ENCODE measurements around the gene ATG101. TPM values are rescaled to one million over a fixed set of nuclear protein-coding genes. Genes with fewer than 3 reads are reported as not detected.

The ATG101 gene
- total and polyA plus RNA-seq, 2 donors (not counting 1 experiment from before 2014, with no cell fraction given), result 19.4 to 50.3 TPM

- intact Hi-C loops (cut with micrococcal nuclease), result no loop called here
- no peaks in the 10 kb centered on the region for H3K79me2 ChIP-seq (ENCODE audit: control insufficient read depth, insufficient read depth, low read length)
- POLR2A ChIA-PET, result no interaction called here
- Mint-ChIP-seq H3K27me3 (peaks cover 21% of the 10 kb centered on the region), H3K4me3 (no peak overlapping the region), H3K9me3 (ENCODE audit: insufficient read depth) (no peaks in the 10 kb centered on the region), H3K4me1 (peaks cover 6% of the 10 kb centered on the region), H3K27ac (no peak overlapping the region)
- H3K4me3 ChIP-seq (ENCODE audit: control extremely low read depth in 1 of 5, extremely low read depth in 1 of 5, insufficient read depth in 1 of 5, low read depth in 2 of 5, low read length in 4 of 5), result no peak overlapping the region
- no peak overlapping the region for H3K9ac ChIP-seq (ENCODE audit: low read length)
- no peaks in the 10 kb centered on the region for H3K36me3 ChIP-seq (replicated peaks in 1 of 2; ENCODE audit: control extremely low read depth in 1 of 2, control insufficient read depth in 1 of 2, extremely low read depth in 1 of 2, insufficient read depth in 2 of 2, low read length in 1 of 2)
- H3K27ac ChIP-seq (ENCODE audit: low read length in 2 of 2), result no peak overlapping the region
- H3K27me3 ChIP-seq (replicated peaks in 1 of 4; ENCODE audit: control extremely low read depth in 1 of 4, control insufficient read depth in 3 of 4, insufficient read depth in 4 of 4, low read length in 3 of 4), result peaks cover 0 to 31% (median 9%) of the 10 kb centered on the region in 4 experiments
- WGBS (ENCODE audit: insufficient coverage), result 100% methylated on average over 1 of the region's 2 CpGs
- DNase-seq (no peak), ATAC-seq (ENCODE audit: low read depth) (no peak)
- no peaks in the 10 kb centered on the region for H4K20me1 ChIP-seq (ENCODE audit: control insufficient read depth, insufficient read depth, low read length, poor library complexity, severe bottlenecking)
- peaks cover 3 to 6% of the 10 kb centered on the region in 2 donors for H3K4me1 ChIP-seq (ENCODE audit: control insufficient read depth in 2 of 2, insufficient read depth in 2 of 2, low read length in 2 of 2)
- TF ChIP-seq CTCF (IDR thresholded peaks at IDR 0.05) (no peak), EZH2 (IDR thresholded peaks at IDR 0.05; ENCODE audit: borderline replicate concordance, insufficient read depth, low read depth, low read length, poor library complexity, severe bottlenecking) (no peak)
- no peak overlapping the region for H2AFZ ChIP-seq (ENCODE audit: insufficient read depth, low read depth, low read length, poor library complexity, severe bottlenecking)
- no peak overlapping the region for H3K4me2 ChIP-seq (replicated peaks; ENCODE audit: low read depth, low read length, poor library complexity, severe bottlenecking)
- CTCF ChIA-PET, result interaction anchor here (1.5 to 11.3 kb wide), 2 partner anchors 101 to 134 kb away, joined by 6 to 407 read pairs; no protein-coding TSS in a partner anchor
- H3K9me3 ChIP-seq (ENCODE audit: control extremely low read depth in 1 of 3, control insufficient read depth in 2 of 3, insufficient read depth in 1 of 3, low read length in 2 of 3), result peaks cover 0 to 5% (median 0%) of the 10 kb centered on the region in 3 donors
Measured at GRCh38 chr12:52126050-52126604, 56.3 kb downstream of the ATG101 start.

Other genes with a start within 250 kb of the ATG101 start
- 0.79 and 1.0 TPM in 2 replicates for gene FIGNL2, start 221.3 kb upstream of the ATG101 start, total RNA-seq
- gene FIGNL2, start 221.3 kb upstream of the ATG101 start, polyA plus RNA-seq, result 0.16 and 0.26 TPM in 2 replicates
- not detected in 2 replicates for gene ANKRD33, start 181.9 kb upstream of the ATG101 start, total RNA-seq
- gene ANKRD33, start 181.9 kb upstream of the ATG101 start, polyA plus RNA-seq, result not detected in 2 replicates
- not detected in 2 replicates for gene ACVRL1, start 162.5 kb upstream of the ATG101 start, total RNA-seq
- not detected in 2 replicates for gene ACVRL1, start 162.5 kb upstream of the ATG101 start, polyA plus RNA-seq
- 8.7 and 10.6 TPM in 2 replicates for gene ACVR1B, start 118.3 kb upstream of the ATG101 start, total RNA-seq
- gene ACVR1B, start 118.3 kb upstream of the ATG101 start, polyA plus RNA-seq, result 3.2 and 3.4 TPM in 2 replicates
- gene TAMALIN, start 63.0 kb upstream of the ATG101 start, total RNA-seq, result 136 and 139 TPM in 2 replicates
- 151 and 448 TPM in 2 replicates for gene TAMALIN, start 63.0 kb upstream of the ATG101 start, polyA plus RNA-seq
- 43.2 and 52.8 TPM in 2 replicates for gene NR4A1, start 18.5 kb upstream of the ATG101 start, total RNA-seq
- gene NR4A1, start 18.5 kb upstream of the ATG101 start, polyA plus RNA-seq, result 470 and 1,095 TPM in 2 replicates
- not detected in 2 replicates for gene SMIM41, start 9.7 kb downstream of the ATG101 start, total RNA-seq
- gene SMIM41, start 9.7 kb downstream of the ATG101 start, polyA plus RNA-seq, result 0.12 TPM in 1 of 2 replicates, not detected in the other
- gene KRT80, start 122.0 kb downstream of the ATG101 start, total RNA-seq, result not detected in 2 replicates
- not detected in 2 replicates for gene KRT80, start 122.0 kb downstream of the ATG101 start, polyA plus RNA-seq
- not detected in 2 replicates for gene KRT7, start 163.3 kb downstream of the ATG101 start, total RNA-seq
- gene KRT7, start 163.3 kb downstream of the ATG101 start, polyA plus RNA-seq, result not detected in 2 replicates
- gene KRT86, start 204.7 kb downstream of the ATG101 start, total RNA-seq, result not detected in 2 replicates
- not detected in 2 replicates for gene KRT86, start 204.7 kb downstream of the ATG101 start, polyA plus RNA-seq
- gene KRT81, start 221.6 kb downstream of the ATG101 start, total RNA-seq, result not detected in 2 replicates
- not detected in 2 replicates for gene KRT81, start 221.6 kb downstream of the ATG101 start, polyA plus RNA-seq